Lower lobe of right lung (tissue), 2 donors: ENCODE measurements around the gene KIF5C. TPM values are rescaled to one million over a fixed set of nuclear protein-coding genes. Genes with fewer than 3 reads are reported as not detected.
"Not testable (repeated sequence)": the region's sequence is repeated elsewhere in the genome, so short reads cannot be mapped to it uniquely, and the experiment has no call there.

Experiments
- ATAC-seq, 2 donors: fragments of 200-7000 bp; cut with Tn5 transposase; one replicate each; pipeline ENCODE4 v1.9.1; 2020 to 2022; ENCODE audit warnings: mild to moderate bottlenecking in 2 of 2, moderate library complexity in 2 of 2
- DNase-seq: peaks from one replicate; pipeline ENCODE4 v3.0.0-alpha.2; 2020
- H3K27ac ChIP-seq: fragments of 200-600 bp; one replicate; pipeline ENCODE4 v1.8.0; 2022
- H3K27me3 ChIP-seq: fragments of 200-600 bp; one replicate; pipeline ENCODE4 v1.8.0; 2022; ENCODE audit warnings: low read depth
- H3K36me3 ChIP-seq: fragments of 200-600 bp; one replicate; pipeline ENCODE4 v1.8.0; 2022; ENCODE audit warnings: mild to moderate bottlenecking
- H3K4me1 ChIP-seq: fragments of 200-600 bp; one replicate; pipeline ENCODE4 v1.8.0; 2022
- H3K4me3 ChIP-seq: fragments of 200-600 bp; one replicate; pipeline ENCODE4 v1.8.0; 2022; ENCODE audit warnings: mild to moderate bottlenecking
- H3K9me3 ChIP-seq: fragments of 200-600 bp; one replicate; pipeline ENCODE4 v1.8.0; 2022
- CTCF ChIP-seq: fragments of 200-600 bp; IDR thresholded peaks from one replicate; pipeline ENCODE4 v1.8.0; 2022; ENCODE audit warnings: antibody characterized with exemption, mild to moderate bottlenecking
- intact Hi-C: fragments of 100-400 bp; cut with DNase I; formaldehyde crosslinking; loops from one replicate; pipeline ENCODE4 v1.11.0; 2022
- total RNA-seq: library from RNA; stranded (reverse); fragmentation: NEBNext Ultra II Directional; extraction: Animal tissue kit (Norgen Biotek cat#: 25700); gene quantifications from one replicate; pipeline ENCODE4 v1.2.1, GENCODE V29; 2021
- donor health status: DM: no; HTN: yes; CAD: no; lungs with severe emphysema.

KIF5C gene
- total RNA-seq, 1 donor from 2014 or later, result 0.47 TPM

GRCh38 chr2:148974095-148974494 is 99.1 kb downstream of the KIF5C start:
- intact Hi-C loops, result no loop called here
- Histone ChIP-seq H3K9me3 (no peaks in the 10 kb centered on the region), H3K4me3 (no peak overlapping the region), H3K36me3 (no peaks in the 10 kb centered on the region), H3K27me3 (no peaks in the 10 kb centered on the region), H3K27ac (no peak overlapping the region), H3K4me1 (no peaks in the 10 kb centered on the region)
- DNase-seq (no peak), ATAC-seq (no peak)
- TF ChIP-seq CTCF, result no peak

GRCh38 chr2:148978026-148978685 is 103.1 kb downstream of the KIF5C start:
- intact Hi-C loops, result no loop called here
- H3K9me3 ChIP-seq, result no peaks in the 10 kb centered on the region
- no peaks in the 10 kb centered on the region for H3K27me3 ChIP-seq
- H3K36me3 ChIP-seq, result no peaks in the 10 kb centered on the region
- peaks cover 4% of the 10 kb centered on the region for H3K4me1 ChIP-seq
- no peak for DNase-seq
- H3K4me3 ChIP-seq, result no peak overlapping the region
- ATAC-seq, result no peak
- no peak for TF ChIP-seq CTCF
- no peak overlapping the region for H3K27ac ChIP-seq

GRCh38 chr2:148978706-148979105 is 103.7 kb downstream of the KIF5C start:
- DNase-seq (no peak), ATAC-seq (no peak)
- no peak for TF ChIP-seq CTCF
- Histone ChIP-seq H3K9me3 (no peaks in the 10 kb centered on the region), H3K27ac (no peak overlapping the region), H3K36me3 (no peaks in the 10 kb centered on the region), H3K4me3 (no peak overlapping the region), H3K4me1 (peaks cover 4% of the 10 kb centered on the region), H3K27me3 (no peaks in the 10 kb centered on the region)
- intact Hi-C loops, result no loop called here

- Histone ChIP-seq H3K4me3 (no peak overlapping the region), H3K36me3 (no peaks in the 10 kb centered on the region), H3K9me3 (no peaks in the 10 kb centered on the region), H3K4me1 (peaks cover 4% of the 10 kb centered on the region), H3K27me3 (no peaks in the 10 kb centered on the region), H3K27ac (no peak overlapping the region)
- ATAC-seq (no peak), DNase-seq (no peak)
- no peak for TF ChIP-seq CTCF
- intact Hi-C loops, result no loop called here
Observed at GRCh38 chr2:148979164-148979918, 104.3 kb downstream of the KIF5C start.

GRCh38 chr2:148979919-148980277 is 104.9 kb downstream of the KIF5C start:
- intact Hi-C loops, result no loop called here
- DNase-seq, result no peak
- no peak overlapping the region for H3K27ac ChIP-seq
- no peak for ATAC-seq
- no peak for TF ChIP-seq CTCF
- H3K4me3 ChIP-seq, result no peak overlapping the region
- no peaks in the 10 kb centered on the region for H3K36me3 ChIP-seq
- H3K4me1 ChIP-seq, result peaks cover 4% of the 10 kb centered on the region
- no peaks in the 10 kb centered on the region for H3K27me3 ChIP-seq
- H3K9me3 ChIP-seq, result no peaks in the 10 kb centered on the region

GRCh38 chr2:148980496-148980895 is 105.5 kb downstream of the KIF5C start:
- H3K36me3 ChIP-seq, H3K4me1 ChIP-seq, H3K27me3 ChIP-seq, ATAC-seq, intact Hi-C loops, DNase-seq, H3K27ac ChIP-seq, H3K9me3 ChIP-seq, H3K4me3 ChIP-seq: not testable (repeated sequence)
